ENCODE measurements around the gene FAM118A.

Gene FAM118A

GRCh38 chr22:45304971-45305370, 4.8 kb upstream of the FAM118A start:
- H3K27me3 ChIP-seq (ENCODE audit: insufficient read depth, low read length, poor library complexity) = peaks cover 5% of the 10 kb centered on the region
- H3K79me2 ChIP-seq (ENCODE audit: insufficient read depth, low read length) = peaks cover under 1% of the 10 kb centered on the region; the same call in 1 of the 2 replicates
- H3K9me3 ChIP-seq (ENCODE audit: insufficient read depth, low read length, severe bottlenecking) = no peaks in the 10 kb centered on the region
- H3K36me3 ChIP-seq (ENCODE audit: insufficient read depth, low read length) = no peaks in the 10 kb centered on the region
- peaks cover 11% of the 10 kb centered on the region for H3K4me1 ChIP-seq (ENCODE audit: insufficient read depth, low read length)
- no peak overlapping the region for H3K9ac ChIP-seq (ENCODE audit: low read depth, low read length)
- no peak overlapping the region for H3K4me3 ChIP-seq (ENCODE audit: low read depth in 1 of 2, low read length in 2 of 2)
- H3K4me2 ChIP-seq (ENCODE audit: insufficient read depth, low read length) = no peak overlapping the region
- H3K27ac ChIP-seq (ENCODE audit: low read length) = no peak overlapping the region
- ATAC-seq (ENCODE audit: insufficient read depth, low read depth) (no peak), DNase-seq (no peak)
- no peak overlapping the region for H2AFZ ChIP-seq (ENCODE audit: low read depth, low read length)
- H4K20me1 ChIP-seq (ENCODE audit: insufficient read depth, low read length) = no peaks in the 10 kb centered on the region
- TF ChIP-seq, protein P1, sequence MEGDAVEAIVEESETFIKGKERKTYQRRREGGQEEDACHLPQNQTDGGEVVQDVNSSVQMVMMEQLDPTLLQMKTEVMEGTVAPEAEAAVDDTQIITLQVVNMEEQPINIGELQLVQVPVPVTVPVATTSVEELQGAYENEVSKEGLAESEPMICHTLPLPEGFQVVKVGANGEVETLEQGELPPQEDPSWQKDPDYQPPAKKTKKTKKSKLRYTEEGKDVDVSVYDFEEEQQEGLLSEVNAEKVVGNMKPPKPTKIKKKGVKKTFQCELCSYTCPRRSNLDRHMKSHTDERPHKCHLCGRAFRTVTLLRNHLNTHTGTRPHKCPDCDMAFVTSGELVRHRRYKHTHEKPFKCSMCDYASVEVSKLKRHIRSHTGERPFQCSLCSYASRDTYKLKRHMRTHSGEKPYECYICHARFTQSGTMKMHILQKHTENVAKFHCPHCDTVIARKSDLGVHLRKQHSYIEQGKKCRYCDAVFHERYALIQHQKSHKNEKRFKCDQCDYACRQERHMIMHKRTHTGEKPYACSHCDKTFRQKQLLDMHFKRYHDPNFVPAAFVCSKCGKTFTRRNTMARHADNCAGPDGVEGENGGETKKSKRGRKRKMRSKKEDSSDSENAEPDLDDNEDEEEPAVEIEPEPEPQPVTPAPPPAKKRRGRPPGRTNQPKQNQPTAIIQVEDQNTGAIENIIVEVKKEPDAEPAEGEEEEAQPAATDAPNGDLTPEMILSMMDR (IDR thresholded peaks at IDR 0.05; ENCODE audit: borderline replicate concordance, extremely low read depth, low read length, poor library complexity, severe bottlenecking) = no peak
- TF ChIP-seq EZH2 (IDR thresholded peaks at IDR 0.05; ENCODE audit: borderline replicate concordance, low read depth, low read length, severe bottlenecking) = no peak

GRCh38 chr22:45305456-45306075, 4.2 kb upstream of the FAM118A start:
- Histone ChIP-seq H3K27me3 (ENCODE audit: insufficient read depth, low read length, poor library complexity) (peaks cover 2% of the 10 kb centered on the region), H4K20me1 (ENCODE audit: insufficient read depth, low read length) (no peaks in the 10 kb centered on the region), H3K36me3 (ENCODE audit: insufficient read depth, low read length) (no peaks in the 10 kb centered on the region), H3K4me1 (ENCODE audit: insufficient read depth, low read length) (peaks cover 15% of the 10 kb centered on the region), H3K4me3 (ENCODE audit: low read depth in 1 of 2, low read length in 2 of 2) (no peak overlapping the region), H3K9ac (ENCODE audit: low read depth, low read length) (no peak overlapping the region), H3K9me3 (ENCODE audit: insufficient read depth, low read length, severe bottlenecking) (no peaks in the 10 kb centered on the region), H2AFZ (ENCODE audit: low read depth, low read length) (no peak overlapping the region), H3K27ac (ENCODE audit: low read length) (no peak overlapping the region), H3K4me2 (ENCODE audit: insufficient read depth, low read length) (no peak overlapping the region), H3K79me2 (ENCODE audit: insufficient read depth, low read length) (peaks cover 7% of the 10 kb centered on the region)
- DNase-seq (no peak), ATAC-seq (ENCODE audit: insufficient read depth, low read depth) (no peak)
- TF ChIP-seq EZH2 (IDR thresholded peaks at IDR 0.05; ENCODE audit: borderline replicate concordance, low read depth, low read length, severe bottlenecking) = no peak
- TF ChIP-seq, protein P1 (IDR thresholded peaks at IDR 0.05; ENCODE audit: borderline replicate concordance, extremely low read depth, low read length, poor library complexity, severe bottlenecking) = no peak

- TF ChIP-seq, protein P1 (IDR thresholded peaks at IDR 0.05; ENCODE audit: borderline replicate concordance, extremely low read depth, low read length, poor library complexity, severe bottlenecking) = no peak
- TF ChIP-seq EZH2 (IDR thresholded peaks at IDR 0.05; ENCODE audit: borderline replicate concordance, low read depth, low read length, severe bottlenecking) = no peak
- DNase-seq (no peak), ATAC-seq (ENCODE audit: insufficient read depth, low read depth) (no peak)
- H3K4me3 ChIP-seq (ENCODE audit: low read depth in 1 of 2, low read length in 2 of 2) = no peak overlapping the region
- H3K4me1 ChIP-seq (ENCODE audit: insufficient read depth, low read length) = peaks cover 20% of the 10 kb centered on the region
- H3K27ac ChIP-seq (ENCODE audit: low read length) = no peak overlapping the region
- H3K79me2 ChIP-seq (ENCODE audit: insufficient read depth, low read length) = peaks cover 12% of the 10 kb centered on the region
- H4K20me1 ChIP-seq (ENCODE audit: insufficient read depth, low read length) = peaks cover 2% of the 10 kb centered on the region; the same call in 1 of the 2 replicates
- no peak overlapping the region for H3K4me2 ChIP-seq (ENCODE audit: insufficient read depth, low read length)
- H3K36me3 ChIP-seq (ENCODE audit: insufficient read depth, low read length) = no peaks in the 10 kb centered on the region
- no peak overlapping the region for H2AFZ ChIP-seq (ENCODE audit: low read depth, low read length)
- no peak overlapping the region for H3K9ac ChIP-seq (ENCODE audit: low read depth, low read length)
- H3K27me3 ChIP-seq (ENCODE audit: insufficient read depth, low read length, poor library complexity) = no peaks in the 10 kb centered on the region
- no peaks in the 10 kb centered on the region for H3K9me3 ChIP-seq (ENCODE audit: insufficient read depth, low read length, severe bottlenecking)
Observed at GRCh38 chr22:45306139-45306538, 3.6 kb upstream of the FAM118A start.

Measured in DND-41 (cell line).